SK-N-SH treated with all-trans-retinoic acid at 6 μM for 48 hours (cell line): ENCODE measurements around the gene KIRREL3.

Source experiments
- ATAC-seq: fragments of 200-7000 bp; cut with Tn5 transposase; 3 replicates; pipeline ENCODE4 v1.9.1; 2020; ENCODE audit warnings: mild to moderate bottlenecking, moderate library complexity
- ARNTL ChIP-seq: fragments of 450-650 bp; formaldehyde crosslinking; IDR thresholded peaks from 2 replicates; pipeline ENCODE4 v1.5.0; 2020; ENCODE audit warnings: low read depth, mild to moderate bottlenecking, moderate library complexity, borderline replicate concordance
- BACH2 ChIP-seq: fragments of 250-450 bp; sonication (Bioruptor Pico); IDR thresholded peaks from 2 replicates; pipeline ENCODE4 v1.9.0; 2021; ENCODE audit warnings: mild to moderate bottlenecking, borderline replicate concordance
- CREB5 ChIP-seq: fragments of 250-450 bp; sonication (Bioruptor Pico); IDR thresholded peaks from 2 replicates; pipeline ENCODE4 v1.5.1; 2020; ENCODE audit warnings: low read depth, mild to moderate bottlenecking, moderate library complexity
- CSDC2 ChIP-seq: fragments of 250-450 bp; sonication (Bioruptor Pico); IDR thresholded peaks from 2 replicates; pipeline ENCODE4 v1.5.0; 2020; ENCODE audit warnings: mild to moderate bottlenecking, moderate library complexity
- CSRNP3 ChIP-seq: fragments of 250-450 bp; sonication (Bioruptor Pico); IDR thresholded peaks from 2 replicates; pipeline ENCODE4 v1.5.1; 2021; ENCODE audit warnings: mild to moderate bottlenecking, moderate library complexity
- ESRRG ChIP-seq: fragments of 250-450 bp; sonication (Bioruptor Pico); IDR thresholded peaks from 2 replicates; pipeline ENCODE4 v1.6.1; 2021; ENCODE audit warnings: mild to moderate bottlenecking
- GLIS3 ChIP-seq: fragments of 250-450 bp; sonication (Bioruptor Pico); IDR thresholded peaks from 2 replicates; pipeline ENCODE4 v1.5.0; 2020; ENCODE audit warnings: mild to moderate bottlenecking, moderate library complexity
- ISL1 ChIP-seq: fragments of 250-450 bp; sonication (Bioruptor Pico); IDR thresholded peaks from 2 replicates; pipeline ENCODE4 v2.1.2; 2022; ENCODE audit warnings: mild to moderate bottlenecking, moderate library complexity
- OSR1 ChIP-seq: fragments of 250-450 bp; sonication (Bioruptor Pico); IDR thresholded peaks from 2 replicates; pipeline ENCODE4 v1.8.0; 2022; ENCODE audit warnings: moderate library complexity, mild to moderate bottlenecking, inconsistent platforms
- PATZ1 ChIP-seq: fragments of 250-450 bp; sonication (Bioruptor Pico); IDR thresholded peaks from 2 replicates; pipeline ENCODE4 v1.8.0; 2020; ENCODE audit warnings: mild to moderate bottlenecking, moderate library complexity, borderline replicate concordance
- PPARA ChIP-seq: fragments of 250-450 bp; sonication (Bioruptor Pico); IDR thresholded peaks from 2 replicates; pipeline ENCODE4 v1.5.0; 2020; ENCODE audit warnings: mild to moderate bottlenecking, borderline replicate concordance
- RARB ChIP-seq: fragments of 250-450 bp; sonication (Bioruptor Pico); IDR thresholded peaks from 2 replicates; pipeline ENCODE4 v1.8.0; 2021; ENCODE audit warnings: mild to moderate bottlenecking, moderate library complexity
- SNAI2 ChIP-seq: fragments of 250-450 bp; sonication (Bioruptor Pico); IDR thresholded peaks from 2 replicates; pipeline ENCODE4 v1.5.0; 2020; ENCODE audit warnings: mild to moderate bottlenecking, moderate library complexity
- TCF4 ChIP-seq: fragments of 250-450 bp; sonication (Bioruptor Pico); IDR thresholded peaks from 2 replicates; pipeline ENCODE4 v1.8.0; 2021; ENCODE audit warnings: mild to moderate bottlenecking, moderate library complexity, borderline replicate concordance
- TOX ChIP-seq: fragments of 250-450 bp; sonication (Bioruptor Pico); IDR thresholded peaks from 2 replicates; pipeline ENCODE4 v1.8.0; 2021; ENCODE audit warnings: mild to moderate bottlenecking, moderate library complexity, borderline replicate concordance
- TSHZ2 ChIP-seq: fragments of 250-450 bp; sonication (Bioruptor Pico); IDR thresholded peaks from 2 replicates; pipeline ENCODE4 v1.5.0; 2020; ENCODE audit warnings: mild to moderate bottlenecking, moderate library complexity
- ZC3H10 ChIP-seq: fragments of 250-450 bp; sonication (Bioruptor Pico); IDR thresholded peaks from 2 replicates; pipeline ENCODE4 v1.5.1; 2021; ENCODE audit warnings: mild to moderate bottlenecking, moderate library complexity
- ZFP3 ChIP-seq: fragments of 250-450 bp; sonication (Bioruptor Pico); IDR thresholded peaks from 2 replicates; pipeline ENCODE4 v1.5.0; 2020; ENCODE audit warnings: mild to moderate bottlenecking, moderate library complexity
- ZFP30 ChIP-seq: fragments of 450-650 bp; formaldehyde crosslinking; IDR thresholded peaks from 2 replicates; pipeline ENCODE4 v1.5.0; 2022; ENCODE audit warnings: mild to moderate bottlenecking, moderate library complexity
- ZNF565 ChIP-seq: fragments of 450-650 bp; formaldehyde crosslinking; conservative IDR thresholded peaks from 2 replicates; pipeline ENCODE4 v1.5.0; 2020; ENCODE audit warnings: low read depth, mild to moderate bottlenecking, moderate library complexity
- ZNF70 ChIP-seq: fragments of 450-650 bp; formaldehyde crosslinking; IDR thresholded peaks from 2 replicates; pipeline ENCODE4 v1.5.0; 2020; ENCODE audit warnings: mild to moderate bottlenecking, moderate library complexity

Gene KIRREL3

GRCh38 chr11:126697936-126698335 is 302.6 kb downstream of the KIRREL3 start:
- TF ChIP-seq OSR1 (CRISPR knock-in tag), result no peak
- TF ChIP-seq CSDC2 (CRISPR knock-in tag), result no peak
- TF ChIP-seq ZNF70, result no peak
- TF ChIP-seq SNAI2 (CRISPR knock-in tag), result no peak
- TF ChIP-seq BACH2 (CRISPR knock-in tag), result no peak
- no peak for TF ChIP-seq TCF4 (CRISPR knock-in tag)
- no peak for TF ChIP-seq ZFP30 (CRISPR knock-in tag)
- no peak for TF ChIP-seq TSHZ2 (CRISPR knock-in tag)
- no peak for ATAC-seq

- no peak for ATAC-seq
- TF ChIP-seq CSRNP3 (CRISPR knock-in tag), result no peak
- TF ChIP-seq CREB5, result no peak
- TF ChIP-seq PPARA, result no peak
- no peak for TF ChIP-seq CSDC2 (CRISPR knock-in tag)
- TF ChIP-seq PATZ1, result no peak
- TF ChIP-seq GLIS3 (CRISPR knock-in tag), result no peak
- TF ChIP-seq RARB, result no peak
- no peak for TF ChIP-seq ZFP30 (CRISPR knock-in tag)
- no peak for TF ChIP-seq TSHZ2 (CRISPR knock-in tag)
- no peak for TF ChIP-seq TOX (CRISPR knock-in tag)
- no peak for TF ChIP-seq ISL1 (CRISPR knock-in tag)
- TF ChIP-seq ESRRG (CRISPR knock-in tag), result no peak
- TF ChIP-seq OSR1 (CRISPR knock-in tag), result no peak
These were observed 303.6 kb downstream of the KIRREL3 start for GRCh38 chr11:126696982-126697381.

GRCh38 chr11:126695293-126695692 is 305.3 kb downstream of the KIRREL3 start:
- ATAC-seq, result no peak
- TF ChIP-seq CSDC2 (CRISPR knock-in tag) (no peak), ZFP3 (CRISPR knock-in tag) (no peak), ZC3H10 (CRISPR knock-in tag) (no peak), PATZ1 (no peak), ZNF565 (CRISPR knock-in tag) (no peak), ZFP30 (CRISPR knock-in tag) (no peak), GLIS3 (CRISPR knock-in tag) (no peak), BACH2 (CRISPR knock-in tag) (no peak), ARNTL (CRISPR knock-in tag) (no peak), ZNF70 (no peak), ESRRG (CRISPR knock-in tag) (no peak), TSHZ2 (CRISPR knock-in tag) (no peak), CREB5 (no peak), PPARA (no peak)
